Endothelial cell of umbilical vein (primary cell): ENCODE measurements around the gene LIPK. TPM values are rescaled to one million over a fixed set of nuclear protein-coding genes. Genes with fewer than 3 reads are reported as not detected.

Experiments
- BruUV-seq: library from RNA; stranded (reverse); fragments of 400-500 nt; replicated peaks from 2 replicates; lab custom pipeline; 2021; lab: Mats Ljungman, UMichigan
- CTCF ChIA-PET: fragments of 300-600, 350-600 bp; sonication (Branson Sonifier 250); formaldehyde crosslinking; loops from one replicate; lab custom pipeline; 2021; ENCODE audit warnings: antibody characterized with exemption, inconsistent platforms; lab: Charles Lee
- POLR2A ChIA-PET: fragments of 300-600, 350-600 bp; sonication (Branson Sonifier 250); formaldehyde crosslinking; loops from one replicate; lab custom pipeline; 2021; ENCODE audit warnings: antibody characterized with exemption, inconsistent platforms; lab: Charles Lee
- DNase-seq: peaks from one replicate; pipeline ENCODE4 v3.0.0-alpha.2; 2011; ENCODE audit warnings: low read depth, low spot score
- FAIRE-seq: peaks from 2 replicates; lab custom pipeline; 2011; peaks lifted over from hg19 to GRCh38; lab: Jason Lieb, UNC
- H2AFZ ChIP-seq: 2 replicates; pipeline ENCODE4 v1.6.0; 2012; ENCODE audit warnings: low read depth, low read length, control low read depth, inconsistent platforms
- H3K27ac ChIP-seq: 2 replicates; pipeline ENCODE4 v1.5.1; 2011; ENCODE audit warnings: low read depth, mild to moderate bottlenecking, control low read depth, low read length, moderate library complexity; ENCODE audit not compliant: insufficient read depth
- H3K27me3 ChIP-seq, 2 experiments: 2 replicates each; pipeline versions ENCODE4 v1.6.0 to v1.6.1; 2011; ENCODE audit warnings: low read length in 2 of 2, mixed read lengths in 1 of 2; ENCODE audit not compliant: control insufficient read depth in 2 of 2, insufficient read depth in 2 of 2
- H3K36me3 ChIP-seq, 2 experiments: 2 replicates in 1 of 2; 3 replicates in 1 of 2; pipeline ENCODE4 v1.5.1; 2011; ENCODE audit warnings: low read length in 2 of 2, mild to moderate bottlenecking in 1 of 2, moderate library complexity in 1 of 2; ENCODE audit not compliant: control insufficient read depth in 2 of 2, insufficient read depth in 2 of 2; ENCODE audit errors: extremely low read depth in 1 of 2
- H3K4me1 ChIP-seq: 3 replicates; pipeline ENCODE4 v1.5.1; 2011; ENCODE audit warnings: mild to moderate bottlenecking, low read length; ENCODE audit not compliant: control insufficient read depth, insufficient read depth; ENCODE audit errors: extremely low read depth
- H3K4me2 ChIP-seq: 2 replicates; pipeline ENCODE4 v1.6.1; 2011; ENCODE audit warnings: low read length, control low read depth, mixed read lengths; ENCODE audit not compliant: insufficient read depth
- H3K4me3 ChIP-seq, 3 experiments: fragments of 200-600 bp in 1 of 3; sonication (generic), shearing (Covaris generic) in 1 of 3; replicated peaks in 1 of 3; 2 replicates each; pipeline ENCODE4 v1.5.1; 2011 to 2016; ENCODE audit warnings: control low read depth in 3 of 3, low read length in 3 of 3, mild to moderate bottlenecking in 2 of 3, inconsistent platforms in 1 of 3, low read depth in 1 of 3, moderate library complexity in 1 of 3; ENCODE audit not compliant: insufficient read depth in 1 of 3
- H3K79me2 ChIP-seq: 2 replicates; pipeline ENCODE4 v1.6.0; 2012; ENCODE audit warnings: low read length, inconsistent platforms; ENCODE audit not compliant: control insufficient read depth, insufficient read depth
- H3K9ac ChIP-seq: replicated peaks from 2 replicates; pipeline ENCODE3; 2011; ENCODE audit warnings: low read length, control low read depth; ENCODE audit not compliant: insufficient read depth; ENCODE audit errors: extremely low read depth
- H3K9me1 ChIP-seq: replicated peaks from 3 replicates; pipeline ENCODE4 v1.6.0; 2011; ENCODE audit warnings: mild to moderate bottlenecking, low read length; ENCODE audit not compliant: control insufficient read depth, insufficient read depth; ENCODE audit errors: extremely low read depth
- H3K9me3 ChIP-seq: replicated peaks from 2 replicates; pipeline ENCODE4 v1.5.1; 2012; ENCODE audit warnings: low read length, inconsistent platforms; ENCODE audit not compliant: control insufficient read depth, insufficient read depth
- H4K20me1 ChIP-seq: replicated peaks from 2 replicates; pipeline ENCODE3; 2011; ENCODE audit warnings: mild to moderate bottlenecking, low read length; ENCODE audit not compliant: control insufficient read depth, insufficient read depth; ENCODE audit errors: extremely low read depth
- CTCF ChIP-seq, 2 donors: IDR thresholded peaks; 1 replicate in 1 of 2; 2 replicates in 1 of 2; pipeline ENCODE4 v1.5.1; 2011; ENCODE audit warnings: low read length in 2 of 2, mild to moderate bottlenecking in 2 of 2, moderate library complexity in 2 of 2, control low read depth in 1 of 2, inconsistent platforms in 1 of 2, low read depth in 1 of 2; ENCODE audit not compliant: insufficient read depth in 1 of 2; ENCODE audit errors: extremely low read depth in 1 of 2
- EZH2 ChIP-seq: IDR thresholded peaks from 2 replicates; pipeline ENCODE4 v1.6.1; 2012; ENCODE audit warnings: borderline replicate concordance, low read depth, mild to moderate bottlenecking, moderate library complexity, low read length, inconsistent platforms; ENCODE audit not compliant: severe bottlenecking
- FOS ChIP-seq: IDR thresholded peaks from 2 replicates; pipeline ENCODE4 v1.6.1; 2011; ENCODE audit warnings: mild to moderate bottlenecking, low read length, moderate library complexity, borderline replicate concordance; ENCODE audit not compliant: insufficient read depth
- GATA2 ChIP-seq: IDR thresholded peaks from 2 replicates; pipeline ENCODE4 v1.7.0; 2011; ENCODE audit warnings: low read depth, mild to moderate bottlenecking, moderate library complexity, mixed read lengths, low read length; ENCODE audit not compliant: insufficient read length, insufficient read depth
- JUN ChIP-seq: IDR thresholded peaks from 2 replicates; pipeline ENCODE4 v1.6.1; 2011; ENCODE audit warnings: borderline replicate concordance, low read depth; ENCODE audit not compliant: insufficient read length, insufficient read depth
- MYC ChIP-seq: IDR thresholded peaks from one replicate; pipeline ENCODE4 v1.6.1; 2011; ENCODE audit warnings: mild to moderate bottlenecking, low read depth, low read length
- POLR2A ChIP-seq: IDR thresholded peaks from 2 replicates; pipeline ENCODE4 v1.6.1; 2012; ENCODE audit warnings: low read depth, mild to moderate bottlenecking, control low read depth, low read length
- POLR2AphosphoS5 ChIP-seq: IDR thresholded peaks from 2 replicates; pipeline ENCODE4 v1.6.1; 2012; ENCODE audit warnings: low read depth, mild to moderate bottlenecking, control low read depth, low read length, moderate library complexity; ENCODE audit not compliant: insufficient read depth
- dilution Hi-C: fragments of 300-500 bp; cut with MboI; formaldehyde crosslinking; loops from one replicate; pipeline ENCODE4 v1.15.0; 2019; ENCODE audit warnings: low sequenced_read_pairs; ENCODE audit not compliant: extremely low pct_ligation_motif_present
- intact Hi-C: fragments of 100-400 bp; cut with micrococcal nuclease; formaldehyde crosslinking; loops from one replicate; pipeline ENCODE4 v1.10.0; 2022
- polyA plus RNA-seq, 4 experiments: library from polyadenylated mRNA; depleted of rRNA in 3 of 4; stranded (reverse) in 3 of 4; unstranded in 1 of 4; fragments of >200 nt; gene quantifications; 2 replicates each; pipeline versions ENCODE4 v1.2.1 to v1.2.3, GENCODE V29; 2011 to 2012; ENCODE audit warnings: missing spikeins in 1 of 4
- total RNA-seq: library from RNA; stranded (reverse); gene quantifications from 2 replicates; pipeline ENCODE4 v1.2.3, GENCODE V29; 2021
- TF ChIP-seq, protein P1 (sequence below): IDR thresholded peaks from 2 replicates; pipeline ENCODE4 v1.6.1; 2011; ENCODE audit not compliant: insufficient read depth, insufficient read length

The LIPK gene
- total and polyA plus RNA-seq, 2 donors (not counting 3 experiments of a cell fraction or from before 2014, with no cell fraction given) = not detected

GRCh38 chr10:88787463-88787862 is 81.4 kb downstream of the LIPK start:
- no peak overlapping the region for H3K27ac ChIP-seq
- H3K4me1 ChIP-seq = peaks cover 4% of the 10 kb centered on the region
- ChIA-PET POLR2A (no interaction called here), CTCF (interaction anchor here (0.8 to 3.0 kb wide), 6 partner anchors 9 to 222 kb away, joined by 3 to 11 read pairs (median 3); partner anchors contain the start of gene RNLS)
- no peaks in the 10 kb centered on the region for H4K20me1 ChIP-seq
- dilution Hi-C loops (no loop called here), intact Hi-C loops (no loop called here)
- no peak overlapping the region for H3K4me2 ChIP-seq
- no peaks in the 10 kb centered on the region for H3K9me3 ChIP-seq
- no peak overlapping the region for H3K4me3 ChIP-seq
- no TSS peak for BruUV-seq
- no peak for FAIRE-seq
- DNase-seq = no peak
- TF ChIP-seq MYC (no peak), POLR2A (no peak), EZH2 (no peak), POLR2AphosphoS5 (no peak), CTCF (IDR thresholded peaks at IDR 0.05; ENCODE audit: extremely low read depth in 1 of 2, insufficient read depth in 1 of 2, low read depth in 1 of 2, low read length in 2 of 2) (no peak), FOS (no peak), JUN (no peak), GATA2 (no peak)
- TF ChIP-seq, protein P1, sequence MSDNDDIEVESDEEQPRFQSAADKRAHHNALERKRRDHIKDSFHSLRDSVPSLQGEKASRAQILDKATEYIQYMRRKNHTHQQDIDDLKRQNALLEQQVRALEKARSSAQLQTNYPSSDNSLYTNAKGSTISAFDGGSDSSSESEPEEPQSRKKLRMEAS = no peak
- H3K36me3 ChIP-seq = no peaks in the 10 kb centered on the region
- H3K27me3 ChIP-seq = no peaks in the 10 kb centered on the region
- no peak overlapping the region for H3K9ac ChIP-seq
- H3K79me2 ChIP-seq = no peaks in the 10 kb centered on the region
- H3K9me1 ChIP-seq = no peaks in the 10 kb centered on the region
- no peak overlapping the region for H2AFZ ChIP-seq
